Fibroblast of skin of left biceps (primary cell): ENCODE data around the gene MRPS34.
A peak's percentile ranks its signal among the peaks of the same experiment; 100 is the strongest.
"Not testable (repeated sequence)": the region's sequence is repeated elsewhere in the genome, so short reads cannot be mapped to it uniquely, and the experiment has no call there.

ENCODE experiments used
- DNase-seq, 2 experiments: peaks; one replicate each; pipeline ENCODE4 v3.0.0-alpha.2; 2013; ENCODE audit warnings: low read depth in 2 of 2

Gene MRPS34

DNA sequence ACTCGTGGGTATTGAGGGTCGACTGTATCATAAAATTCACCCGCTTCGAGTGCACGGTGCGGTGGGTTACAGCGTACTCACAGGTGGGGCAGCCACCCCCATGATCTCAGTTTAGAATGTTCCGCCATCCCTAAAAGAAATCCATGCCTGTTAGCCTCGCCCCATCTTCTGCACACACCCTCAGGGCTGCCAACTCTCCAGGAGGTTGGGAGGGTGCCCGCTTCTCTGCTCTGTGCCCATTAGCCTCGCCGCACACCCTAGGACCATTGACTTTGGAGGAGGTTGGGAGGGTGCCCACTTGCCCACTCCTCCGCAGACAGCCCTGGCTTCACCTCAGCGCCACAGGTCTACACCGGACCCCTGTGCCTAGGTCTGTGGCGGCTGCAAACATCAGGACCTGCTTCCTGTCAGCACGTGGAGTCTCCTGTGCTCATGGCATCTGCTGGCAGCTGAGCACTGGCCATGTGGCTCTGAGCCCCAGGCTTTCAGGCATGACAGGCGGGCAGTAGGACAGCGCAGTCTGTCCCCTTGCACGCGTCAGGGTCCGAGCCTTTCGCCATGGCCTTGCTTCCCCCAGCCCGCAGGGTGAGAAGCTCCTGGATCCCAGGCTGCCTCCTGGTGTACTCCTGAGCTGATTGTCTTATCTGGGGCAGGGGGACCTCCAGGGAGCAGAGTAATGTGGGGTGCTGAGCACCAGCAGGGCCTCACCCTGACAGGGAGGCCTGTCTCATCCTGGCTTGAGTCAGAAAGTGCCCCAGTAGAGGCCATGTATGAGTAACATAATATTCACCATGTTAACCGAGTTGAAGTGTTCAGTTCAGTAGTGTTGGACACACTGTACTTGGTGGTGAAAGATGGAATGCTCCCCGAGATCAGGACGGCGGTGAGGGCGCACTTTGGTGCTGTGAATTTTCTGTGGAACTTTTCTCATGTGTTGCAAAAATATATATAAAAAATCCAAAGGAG, 23.5 kb downstream of the MRPS34 start:
- no peak for DNase-seq

DNA sequence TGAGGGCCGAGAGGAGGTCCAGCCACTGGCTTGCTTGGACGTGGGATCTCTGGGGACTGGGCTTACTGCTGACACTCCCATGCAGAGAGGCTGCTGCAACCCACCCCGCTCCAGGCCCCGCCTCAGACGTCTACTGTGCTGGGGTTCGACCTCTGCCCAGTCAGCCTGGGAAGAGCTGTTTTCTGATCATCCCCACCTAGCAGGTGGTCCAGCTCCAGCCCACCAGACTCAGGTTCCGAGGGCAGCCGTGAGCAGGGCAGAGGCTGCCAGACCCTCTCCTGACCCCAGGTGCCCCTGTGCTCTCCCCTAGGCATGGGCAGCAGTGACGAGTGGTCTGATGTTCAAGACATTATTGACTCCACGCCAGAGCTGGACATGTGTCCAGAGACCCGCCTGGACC, 25.0 kb downstream of the MRPS34 start:
- DNase-seq: no peak

DNA sequence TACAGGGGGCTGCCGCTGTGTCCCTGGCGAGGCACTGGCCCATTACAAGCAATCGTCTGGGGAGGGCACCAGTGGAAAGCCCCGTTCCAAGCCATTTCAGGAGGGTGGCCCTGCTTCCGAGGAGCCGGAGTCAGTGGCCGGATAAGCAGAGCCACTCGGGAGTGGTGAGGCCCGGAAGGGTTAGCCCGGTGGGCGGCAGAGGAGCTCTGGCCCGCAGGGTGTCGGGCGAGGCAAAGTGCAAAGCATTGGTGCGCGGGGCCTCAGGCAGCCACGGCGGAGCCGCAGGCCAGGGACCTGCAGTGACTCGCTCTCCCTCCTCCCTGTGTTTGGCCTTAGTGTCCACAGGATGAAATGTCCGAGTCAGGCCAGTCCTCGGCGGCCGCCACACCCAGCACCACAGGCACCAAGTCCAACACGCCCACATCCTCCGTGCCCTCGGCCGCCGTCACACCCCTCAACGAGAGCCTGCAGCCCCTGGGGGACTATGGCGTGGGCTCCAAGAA, 26.2 kb downstream of the MRPS34 start:
- DNase-seq: no peak

DNA sequence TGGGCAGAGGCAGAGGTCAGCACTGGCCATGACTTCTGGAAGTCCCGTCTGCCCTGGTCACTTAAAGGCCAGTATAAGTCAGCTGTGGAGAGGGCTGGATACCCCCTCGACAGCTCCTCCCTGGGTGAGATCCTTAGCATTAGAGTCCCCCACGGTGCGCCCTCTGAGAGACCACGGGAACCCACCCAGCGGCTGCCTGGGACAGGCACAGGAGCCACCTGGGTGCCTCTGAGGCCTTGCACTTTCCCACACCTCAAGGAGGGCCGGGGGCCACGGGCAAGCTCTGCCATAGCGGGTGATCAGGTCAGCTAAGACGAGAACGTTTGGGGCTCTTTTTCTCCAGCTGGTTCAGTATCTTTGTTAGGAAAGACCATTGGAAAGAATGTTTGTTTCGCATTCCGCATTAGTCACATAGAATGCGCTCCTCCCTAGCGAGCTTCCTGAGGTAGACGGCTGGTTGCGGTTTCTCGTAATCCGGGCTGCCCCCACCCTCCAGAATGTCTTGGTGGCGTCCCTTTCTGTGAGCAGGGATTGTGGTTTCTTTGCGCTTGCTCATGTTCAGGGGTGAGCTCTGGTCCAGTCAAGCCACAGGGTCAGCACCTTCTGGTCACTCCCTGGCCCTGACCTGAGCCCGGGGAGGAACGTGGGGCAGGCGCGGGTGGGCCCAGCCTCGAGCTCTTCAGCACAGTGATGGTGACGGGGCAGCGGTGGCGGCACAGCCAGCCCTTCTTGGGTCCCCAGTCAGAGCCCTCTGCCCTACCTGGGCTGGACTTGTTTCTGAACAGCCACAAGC, 26.8 kb downstream of the MRPS34 start:
- no peak for DNase-seq

DNA sequence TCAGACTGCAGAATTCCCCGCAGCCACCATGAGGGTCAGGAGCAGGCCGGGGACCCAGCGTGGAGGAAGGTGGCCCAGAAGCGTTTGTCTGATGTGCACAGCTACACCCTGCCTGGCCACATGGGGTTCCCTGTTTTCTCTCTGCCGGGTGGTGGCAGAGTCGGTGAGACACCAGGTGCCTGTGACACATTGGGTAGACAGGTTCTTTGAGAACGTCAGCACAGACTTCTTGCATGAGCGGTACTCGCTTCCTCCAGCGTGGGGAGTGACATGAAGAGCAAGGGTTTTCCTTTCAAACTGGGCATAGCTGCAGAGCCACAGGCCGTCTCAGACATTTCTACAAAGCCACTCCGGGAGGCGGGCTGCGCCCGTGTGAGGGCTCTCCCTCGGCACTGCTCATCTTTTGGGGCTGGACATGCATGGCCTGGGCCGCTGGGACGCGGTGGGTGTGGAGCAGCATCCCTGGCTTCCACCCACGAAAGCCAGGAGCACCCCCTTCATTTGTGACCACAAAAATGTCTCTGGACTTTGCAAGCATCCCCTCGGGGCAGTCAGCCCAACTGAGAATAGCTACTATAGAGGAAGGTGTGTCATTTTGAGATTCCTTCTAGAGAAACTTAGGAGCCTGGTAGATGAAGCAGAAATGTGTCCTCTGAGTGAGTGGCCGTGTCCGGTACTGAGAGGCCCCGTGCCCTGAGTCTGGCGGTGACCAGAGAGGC, 27.6 kb downstream of the MRPS34 start:
- peak; percentile 29 to 32 for DNase-seq

DNA sequence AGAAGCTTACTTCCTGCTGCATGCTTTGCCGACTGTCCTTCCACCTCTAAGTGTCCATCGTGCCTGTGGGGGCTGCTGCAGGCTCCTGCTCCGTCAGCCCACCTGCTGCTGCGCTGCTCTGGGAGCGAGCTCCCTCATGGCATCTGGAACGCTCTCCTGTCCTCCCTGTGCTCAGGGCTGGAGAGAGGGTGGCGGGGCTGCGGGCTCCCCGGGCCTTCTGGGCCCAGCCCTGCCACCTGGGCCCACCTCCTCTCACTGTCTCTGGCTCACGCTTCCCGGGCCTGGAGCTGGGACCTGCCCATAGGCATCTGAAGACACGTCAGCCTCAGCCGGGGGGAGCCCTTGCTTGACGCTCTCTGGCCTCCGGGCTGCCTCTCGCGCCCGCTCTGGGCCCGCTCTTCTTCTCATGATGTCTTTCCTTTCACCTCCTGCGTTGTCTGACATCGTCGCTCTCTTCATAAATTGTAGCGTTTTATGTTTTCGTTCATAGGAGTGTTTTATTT, 28.5 kb downstream of the MRPS34 start:
- no peak for DNase-seq

DNA sequence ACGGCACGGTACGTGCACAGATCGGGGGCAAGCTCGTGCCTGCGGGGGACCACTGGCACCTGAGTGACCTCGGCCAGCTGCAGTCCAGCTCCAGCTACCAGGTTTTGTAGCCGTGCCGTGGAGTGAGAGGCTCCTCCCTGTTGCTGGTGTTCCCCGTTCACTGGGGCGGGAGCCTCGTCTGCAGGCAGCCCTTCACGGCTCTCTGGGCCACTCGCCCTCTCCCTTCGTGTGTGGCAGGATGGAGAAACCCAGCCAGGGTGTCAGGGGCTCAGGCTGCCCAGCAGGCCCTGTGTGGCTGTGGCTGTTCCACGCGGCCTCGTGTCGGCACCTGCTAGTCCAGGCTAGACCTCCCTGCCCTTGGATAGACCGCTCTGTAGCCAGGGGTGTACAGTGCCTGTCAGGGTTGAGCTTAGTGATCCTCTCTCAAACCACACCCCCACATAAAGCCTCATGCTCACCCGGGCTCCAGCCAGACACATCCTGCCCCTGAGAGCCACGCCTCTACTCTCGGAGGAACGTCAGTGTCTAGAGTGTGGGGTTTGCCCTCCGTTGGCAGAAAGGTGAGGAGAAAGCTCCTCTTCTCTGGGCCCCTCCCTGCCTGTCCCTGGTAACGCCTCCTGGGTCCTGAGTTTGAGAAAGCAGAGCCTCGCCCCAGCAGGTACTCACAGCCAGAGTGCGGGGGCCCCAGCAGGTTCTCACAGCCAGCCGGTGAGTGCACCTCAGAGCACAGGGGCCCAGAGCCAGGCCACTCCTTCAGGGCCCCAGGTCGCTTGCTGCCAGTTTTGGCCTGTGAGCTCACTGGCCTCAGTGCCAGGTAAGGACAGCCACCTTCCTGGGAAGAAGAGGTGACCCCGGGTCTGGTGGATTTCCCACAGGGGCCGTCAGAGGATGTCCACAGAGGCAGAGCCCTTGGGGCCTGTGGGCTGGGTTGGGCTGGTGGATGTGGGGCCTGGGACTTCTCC, 29.3 kb downstream of the MRPS34 start:
- DNase-seq: no peak

DNA sequence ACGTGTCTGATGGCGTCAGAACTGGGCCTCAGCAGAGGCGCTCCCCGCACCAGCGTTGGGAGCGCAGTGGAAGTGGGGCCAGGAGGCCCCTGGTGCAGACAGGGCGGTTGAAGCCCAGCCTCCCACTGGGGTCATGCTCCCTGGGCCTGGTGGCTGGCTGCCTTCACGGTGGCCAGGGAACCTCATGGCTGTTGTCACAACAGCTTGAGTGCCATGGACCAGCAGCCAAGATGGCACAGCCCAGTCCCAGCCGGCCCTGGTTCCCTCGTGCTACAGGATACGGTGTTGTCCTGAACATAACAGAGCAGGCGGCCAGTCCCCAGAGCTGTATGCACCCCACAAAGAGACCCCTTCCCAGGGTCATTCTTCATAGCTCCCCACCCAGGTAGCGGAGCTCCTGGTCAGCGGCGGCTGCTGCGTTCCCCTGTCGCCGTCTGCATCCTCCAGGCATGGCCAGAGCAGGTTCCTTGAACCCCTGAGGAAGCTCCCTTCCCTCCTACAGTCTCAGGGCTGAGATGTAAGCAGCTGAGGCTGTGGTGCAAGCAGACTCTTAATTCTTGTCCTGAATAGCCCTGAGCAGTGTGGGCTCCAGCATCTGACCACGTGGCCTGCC, 31.3 kb downstream of the MRPS34 start:
- no peak for DNase-seq

DNA sequence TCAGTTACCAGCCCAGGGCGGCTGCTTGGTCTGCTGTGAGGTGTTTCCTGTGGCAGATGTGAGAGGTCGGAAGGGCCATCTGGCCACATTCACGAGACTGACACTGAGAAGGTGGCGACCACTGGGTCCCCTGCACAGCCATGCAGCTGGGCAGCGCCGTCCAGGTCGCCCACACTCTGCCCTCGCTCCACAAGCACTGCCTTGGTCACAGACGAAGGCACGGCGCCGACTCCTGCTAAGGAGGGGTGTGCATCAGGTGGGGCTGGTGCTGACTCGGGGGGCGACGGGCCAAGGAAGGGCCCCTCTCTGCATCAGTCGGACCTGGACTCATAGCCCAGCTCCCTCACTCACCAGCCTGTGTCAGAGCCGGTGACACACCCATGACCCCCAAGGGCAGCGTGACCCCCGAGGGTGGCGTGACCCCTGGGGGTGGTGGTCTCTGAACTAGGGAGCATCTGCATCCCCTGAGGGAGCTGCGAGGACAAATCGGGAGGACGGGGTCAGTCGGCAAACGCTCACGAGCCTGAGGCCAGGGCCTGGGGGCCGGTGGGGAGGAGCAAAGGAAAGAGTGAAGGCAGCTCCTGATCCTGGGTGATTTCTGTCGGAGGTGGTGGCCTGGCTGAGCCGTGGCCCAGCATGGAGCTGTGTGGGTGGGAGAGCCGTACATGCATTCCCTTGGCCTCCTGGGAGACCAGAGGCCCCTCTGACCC, 32.0 kb downstream of the MRPS34 start:
- no peak for DNase-seq

DNA sequence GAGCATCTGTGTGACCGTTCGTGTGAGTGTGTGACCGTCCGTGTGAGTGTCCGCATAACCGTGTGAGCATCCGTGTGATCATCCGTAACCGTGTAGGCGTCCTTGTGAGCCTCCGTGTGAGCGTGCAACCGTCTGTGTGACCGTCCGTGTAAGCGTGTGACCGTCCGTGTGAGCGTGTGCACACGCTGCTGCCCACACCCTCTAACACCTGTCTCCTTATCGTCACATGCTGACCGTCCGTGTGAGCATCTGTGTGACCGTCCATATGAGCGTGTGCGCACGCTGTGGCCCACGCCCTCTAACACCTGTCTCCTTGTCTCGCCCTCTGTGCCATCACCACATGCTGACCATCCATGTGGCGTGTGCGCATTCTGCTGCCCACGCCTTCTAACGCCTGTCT, 32.7 kb downstream of the MRPS34 start:
- DNase-seq: no peak

DNA sequence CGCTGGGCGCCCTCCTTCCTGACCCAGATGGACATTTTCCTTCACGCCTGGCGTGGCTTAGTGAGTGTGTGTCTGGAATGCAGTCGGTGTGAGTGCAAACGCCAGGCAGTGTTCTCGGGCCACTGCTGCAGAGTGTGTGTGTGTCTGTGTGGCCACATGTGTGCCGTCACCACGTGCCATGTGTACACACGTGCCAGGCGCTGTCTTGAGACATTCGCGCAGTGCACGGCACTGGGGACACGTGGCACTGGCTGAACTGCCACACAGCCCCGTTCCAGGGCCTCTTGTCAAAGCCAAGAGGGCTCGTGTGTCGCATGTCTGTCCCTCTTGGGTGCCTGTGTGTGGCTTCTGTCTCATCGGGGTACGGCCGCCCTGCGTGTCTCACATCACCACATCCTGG, 38.1 kb downstream of the MRPS34 start:
- no peak for DNase-seq

DNA sequence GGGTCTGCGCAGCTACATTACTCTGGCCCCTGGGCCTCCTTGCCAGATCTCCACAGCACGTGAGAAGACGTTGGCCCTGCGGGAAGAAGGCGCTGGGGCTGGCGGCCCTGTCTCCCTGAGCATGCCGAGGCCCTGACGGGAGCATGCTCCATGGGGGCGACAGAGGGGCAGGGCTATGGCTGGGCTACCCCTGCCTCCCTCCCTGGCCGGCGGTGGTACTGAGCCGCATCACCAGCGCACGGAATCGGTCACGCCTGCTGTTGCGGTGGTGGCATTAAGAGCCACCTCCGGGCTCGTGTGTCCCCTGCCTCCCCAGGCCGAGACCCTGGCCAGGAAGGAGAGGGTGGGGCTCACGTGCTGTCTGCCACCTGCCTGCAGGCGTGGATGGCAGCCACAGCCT, 38.8 kb downstream of the MRPS34 start:
- DNase-seq: no peak

DNA sequence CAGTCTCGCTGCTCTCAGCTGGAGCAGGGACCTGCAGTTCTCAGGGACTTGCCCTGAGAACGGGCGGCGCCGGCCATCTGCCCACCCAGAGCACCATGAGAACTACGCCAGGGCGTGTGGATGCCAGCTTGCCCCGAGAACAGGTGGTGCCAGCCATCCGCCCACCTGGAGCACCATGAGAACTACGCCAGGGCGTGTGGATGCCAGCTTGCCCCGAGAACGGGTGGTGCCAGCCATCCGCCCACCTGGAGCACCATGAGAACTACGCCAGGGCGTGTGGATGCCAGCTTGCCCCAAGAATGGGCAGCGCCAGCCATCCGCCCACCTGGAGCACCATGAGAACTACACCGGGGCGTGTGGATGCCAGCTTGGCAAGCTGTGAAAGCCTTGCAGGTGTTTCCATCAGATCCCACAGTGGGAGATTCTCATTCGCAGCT, 40.4 kb downstream of the MRPS34 start:
- not testable (repeated sequence) for DNase-seq

DNA sequence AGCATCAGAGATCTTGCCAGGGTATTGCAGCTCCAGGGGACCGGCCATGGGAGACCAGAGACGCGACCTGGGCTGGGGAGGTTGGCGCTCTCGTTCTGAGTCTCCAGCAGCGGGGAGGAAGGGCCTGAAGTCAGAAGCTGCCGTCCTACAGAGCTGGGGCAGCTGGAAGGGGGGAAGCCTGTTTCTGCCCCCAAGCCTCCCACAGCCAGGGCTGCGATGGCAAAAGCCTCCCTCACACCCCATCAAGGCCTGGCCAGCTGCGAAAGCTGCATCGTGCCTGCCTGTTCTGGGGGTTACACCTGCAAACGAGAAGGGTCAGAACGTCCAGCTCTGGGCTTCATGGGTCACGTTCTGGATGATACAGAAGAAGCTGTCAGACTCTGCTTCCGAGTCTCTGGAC, 40.9 kb downstream of the MRPS34 start:
- DNase-seq: no peak

DNA sequence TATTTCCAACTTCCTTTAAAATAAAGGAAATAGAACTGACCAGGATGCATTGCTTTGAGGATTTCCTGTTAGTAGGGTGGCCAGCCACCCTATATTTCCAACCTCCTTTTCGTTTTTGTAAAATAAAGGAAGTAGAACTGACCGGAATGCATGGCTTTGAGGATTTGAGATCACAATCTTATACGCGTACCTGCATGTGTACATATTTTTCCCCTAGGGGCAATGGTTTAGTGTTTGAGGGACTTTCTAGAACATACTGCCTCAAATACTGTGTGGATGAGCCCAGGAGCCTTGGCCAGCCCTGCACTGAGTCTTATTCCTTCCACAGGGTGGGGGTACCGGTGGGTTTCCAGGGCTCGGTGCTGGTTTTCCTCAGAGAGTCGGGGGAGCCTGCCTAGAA, 41.3 kb downstream of the MRPS34 start:
- DNase-seq: no peak

DNA sequence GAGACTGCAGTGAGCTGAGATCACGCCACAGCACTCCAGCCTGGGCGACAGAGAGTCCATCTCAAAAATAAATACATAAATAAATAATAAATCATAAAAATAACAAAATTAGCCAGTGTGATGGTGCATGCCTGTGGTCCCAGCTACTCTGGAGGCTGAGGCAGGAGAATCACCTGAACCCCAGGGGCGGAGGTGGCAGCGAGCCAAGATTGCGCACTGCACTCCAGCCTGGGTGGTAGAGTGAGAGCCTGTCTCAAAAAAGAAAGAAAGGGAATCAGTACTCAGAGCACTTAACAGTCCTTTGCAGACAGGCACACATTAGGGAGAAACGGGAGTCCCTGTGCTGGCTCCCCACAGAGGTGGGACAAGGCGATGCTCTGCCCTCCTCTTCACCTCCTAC, 41.9 kb downstream of the MRPS34 start:
- DNase-seq: no peak

DNA sequence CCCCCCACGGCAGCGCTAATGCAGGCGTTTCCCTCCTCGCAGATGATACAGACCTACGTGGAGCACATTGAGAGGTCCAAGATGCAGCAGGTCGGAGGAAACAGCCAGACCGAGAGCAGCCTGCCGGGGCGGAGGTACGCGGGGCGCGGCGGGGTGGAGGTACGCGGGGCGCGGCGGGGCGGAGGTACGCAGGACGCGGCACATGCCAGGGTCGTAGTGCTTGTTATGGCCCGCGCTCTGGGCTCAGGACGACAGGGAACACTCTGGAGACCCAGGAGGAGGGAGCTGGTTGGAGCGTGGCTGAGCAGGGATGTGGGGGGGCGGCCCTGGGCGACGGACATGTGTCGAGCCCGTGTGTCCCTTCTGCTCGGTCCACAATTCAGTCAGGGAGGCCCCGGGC, 43.5 kb downstream of the MRPS34 start:
- no peak for DNase-seq

DNA sequence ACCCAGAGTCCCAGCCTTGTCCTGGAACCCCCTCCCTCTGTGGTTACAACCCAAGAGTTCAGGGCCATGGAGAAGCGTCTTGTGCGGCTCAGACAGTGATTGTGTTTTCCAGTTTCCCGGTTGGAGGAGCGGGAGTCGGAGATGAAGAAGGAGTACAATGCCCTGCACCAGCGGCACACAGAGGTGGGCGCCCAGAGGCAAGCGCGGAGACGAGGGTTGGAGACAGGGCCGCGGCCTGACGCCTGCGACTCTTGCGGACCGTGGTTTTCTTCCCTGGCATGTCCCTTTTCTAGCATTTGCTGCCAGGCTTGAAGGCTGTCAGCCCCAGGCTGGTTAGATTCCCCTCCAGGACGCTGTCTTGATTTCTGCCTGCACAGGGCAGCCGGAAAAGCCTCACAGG, 43.9 kb downstream of the MRPS34 start:
- no peak for DNase-seq
